Measurements from ENCODE around the gene NAGLU. TPM values are rescaled to one million over a fixed set of nuclear protein-coding genes. Genes with fewer than 3 reads are reported as not detected.

NAGLU gene
- polyA plus RNA-seq, 1 of the 3 experiments (the other 2 are of a cell fraction), result 33.9 TPM

DNA sequence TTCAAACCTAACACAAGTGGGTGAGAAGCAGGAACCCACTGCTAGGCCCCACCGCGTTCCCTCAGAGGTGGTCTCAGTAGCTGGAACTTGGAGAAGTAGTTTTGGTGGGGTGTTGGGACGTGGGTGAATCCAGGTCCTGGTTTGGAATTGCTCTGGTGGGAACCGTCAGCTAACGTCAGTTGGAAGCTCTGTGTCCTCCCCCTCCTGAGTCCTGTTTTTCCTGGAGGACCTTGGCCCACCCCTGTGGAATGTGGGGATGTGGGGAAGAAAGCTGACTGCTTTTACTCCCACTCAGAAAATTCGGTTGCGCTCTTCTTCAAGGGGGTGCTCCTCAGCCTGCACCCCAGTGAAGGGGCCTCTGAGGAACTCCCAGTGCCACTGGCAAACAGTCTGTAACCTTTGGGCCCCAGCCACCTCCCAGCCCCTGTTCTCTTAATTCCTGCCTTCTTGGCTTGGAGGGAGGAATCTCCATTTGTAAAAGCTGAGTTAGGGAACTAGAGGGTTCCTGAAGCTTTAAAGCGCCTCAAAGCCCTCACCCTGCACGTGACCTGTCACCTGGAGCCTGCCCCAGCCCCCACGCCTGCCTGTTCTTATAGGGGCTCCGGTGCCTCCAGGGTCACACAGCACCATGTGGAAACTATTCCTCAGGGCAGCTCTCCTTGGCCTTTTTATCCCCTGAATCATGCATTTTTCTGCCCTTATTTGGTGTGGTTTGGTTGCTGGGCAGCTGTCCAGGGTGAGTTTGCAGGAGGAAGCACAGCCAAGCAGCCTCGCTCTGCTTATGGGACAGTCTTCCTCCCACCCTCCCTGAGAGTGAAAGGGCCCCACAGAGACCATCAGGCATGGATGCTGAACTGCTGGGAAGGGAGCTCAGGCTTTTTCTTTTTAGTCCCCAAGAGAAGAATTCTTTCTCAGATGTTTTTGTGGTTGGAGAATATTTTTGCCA, 16.2 kb upstream of the NAGLU start (continued):
- TF ChIP-seq SIN3A (IDR thresholded peaks at IDR 0.05; ENCODE audit: borderline replicate concordance, low read depth, low read length), result 0 out of 2 replicates have a peak, but pooled peaks have one; percentile 72
- peak; percentile 91 for TF ChIP-seq TCF12 (IDR thresholded peaks at IDR 0.05)
- peak; percentile 61; the same call in 1 of the 2 replicates for TF ChIP-seq TAF1 (IDR thresholded peaks at IDR 0.05; ENCODE audit: borderline replicate concordance, low read depth, low read length)
- TF ChIP-seq EP300 (IDR thresholded peaks at IDR 0.05; ENCODE audit: borderline replicate concordance in 1 of 2, low read depth in 1 of 2, low read length in 1 of 2), result peak in 1 of 2 experiments; percentile 93; a peak in 2 of 4 replicates
- no peak for TF ChIP-seq GATA2 (CRISPR knock-in tag; IDR thresholded peaks at IDR 0.05)
- TF ChIP-seq CTCF (IDR thresholded peaks at IDR 0.05), result no peak
- no peak; the same call in 1 of the 2 replicates for TF ChIP-seq ZBTB33 (IDR thresholded peaks at IDR 0.05; ENCODE audit: borderline replicate concordance, low read depth)
- TF ChIP-seq YY1 (IDR thresholded peaks at IDR 0.05; ENCODE audit: low read depth), result 0 out of 2 replicates have a peak, but pooled peaks have one; percentile 40
- peak; percentile 90 for TF ChIP-seq JUND (IDR thresholded peaks at IDR 0.05)

DNA sequence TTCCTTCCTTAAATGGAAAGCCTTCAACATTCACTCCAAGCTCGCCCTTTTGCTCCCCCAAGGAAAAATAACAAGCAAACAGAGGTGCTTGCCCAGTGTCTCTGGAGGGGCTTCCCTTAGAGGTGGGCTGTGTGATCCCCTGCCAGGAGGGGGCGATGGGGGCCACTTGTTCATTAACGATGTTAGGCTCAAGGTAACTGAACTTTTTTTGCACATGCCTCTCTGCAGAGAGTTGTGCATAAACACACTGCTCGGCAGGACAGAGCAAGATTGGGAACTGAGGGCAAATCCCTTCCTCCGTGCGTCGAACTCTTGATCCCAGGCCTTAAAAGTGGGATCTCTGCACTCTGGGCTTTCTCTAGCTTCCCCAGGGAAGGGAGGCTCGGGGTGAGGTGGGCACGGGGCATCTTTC, 15.5 kb upstream of the NAGLU start:
- no peaks in the 10 kb centered on the region for H3K36me3 ChIP-seq (replicated peaks in 1 of 2; ENCODE audit: control insufficient read depth in 1 of 2, insufficient read depth in 2 of 2, low read length in 1 of 2)
- 34% methylated on average over 5 of the region's 9 CpGs for WGBS (ENCODE audit: low lambda C conversion rate)
- ChIA-PET POLR2A (no interaction called here), CTCF (interaction anchor here (0.6 to 7.9 kb wide), 13 partner anchors 9 to 208 kb away, joined by 3 to 83 read pairs (median 4); no protein-coding TSS in a partner anchor)
- peaks cover 16% of the 10 kb centered on the region for H3K79me2 ChIP-seq (ENCODE audit: insufficient read depth)
- H3K4me3 ChIP-seq (ENCODE audit: low read depth in 2 of 2, low read length in 1 of 2), result peak overlapping the region in 1 of 2 experiments; percentile 25; a peak in 1 of 4 replicates
- H2AFZ ChIP-seq (ENCODE audit: low read depth), result no peak overlapping the region
- no peaks in the 10 kb centered on the region for H3K9me2 ChIP-seq
- peaks cover 64% of the 10 kb centered on the region for H3F3A ChIP-seq (replicated peaks; ENCODE audit: insufficient read depth)
- TF ChIP-seq CTCF (IDR thresholded peaks at IDR 0.05) (peak; percentile 44), FOXJ3 (CRISPR knock-in tag; IDR thresholded peaks at IDR 0.05) (no peak), CHD2 (IDR thresholded peaks at IDR 0.05; ENCODE audit: low read length, partially characterized antibody) (no peak)
- H3K9ac ChIP-seq, result peak overlapping the region; percentile 73; the same call in 1 of the 2 replicates
- peak overlapping the region; percentile 92 to 100 for H3K27ac ChIP-seq (ENCODE audit: low read depth in 2 of 2, low read length in 1 of 2)
- H3K4me2 ChIP-seq, result peak overlapping the region; percentile 81
- no peaks in the 10 kb centered on the region for H3K27me3 ChIP-seq (ENCODE audit: insufficient read depth)
- no peak for DNase-seq
- no peaks in the 10 kb centered on the region for H3K9me3 ChIP-seq
- peaks cover 43 to 57% of the 10 kb centered on the region in 2 experiments for H3K4me1 ChIP-seq (ENCODE audit: control insufficient read depth in 1 of 2, insufficient read depth in 2 of 2, low read depth in 1 of 2, low read length in 1 of 2)
- no peaks in the 10 kb centered on the region for H4K20me1 ChIP-seq (ENCODE audit: insufficient read depth)
